Measurements from ENCODE around the gene RELA. TPM values are rescaled to one million over a fixed set of nuclear protein-coding genes. Genes with fewer than 3 reads are reported as not detected.
"Not testable (repeated sequence)": the region's sequence is repeated elsewhere in the genome, so short reads cannot be mapped to it uniquely, and the experiment has no call there.

The RELA gene
- total RNA-seq, 1 donor from 2014 or later: 50.3 TPM

- peak; percentile 32 for ATAC-seq
Measured at GRCh38 chr11:65663639-65664200, 1.0 kb upstream of the RELA start.

- peak; percentile 38 for ATAC-seq
Measured at GRCh38 chr11:65662247-65662798, 393 bp downstream of the RELA start.

GRCh38 chr11:65661599-65662246, 993 bp downstream of the RELA start:
- ATAC-seq: peak; percentile 2

GRCh38 chr11:65660908-65661307, 1.8 kb downstream of the RELA start:
- ATAC-seq: not testable (repeated sequence)

GRCh38 chr11:65660038-65660437, 2.7 kb downstream of the RELA start:
- no peak for ATAC-seq

GRCh38 chr11:65658174-65659021, 4.3 kb downstream of the RELA start:
- no peak for ATAC-seq

GRCh38 chr11:65657426-65657825, 5.3 kb downstream of the RELA start:
- ATAC-seq: no peak

GRCh38 chr11:65655570-65656332, 7.0 kb downstream of the RELA start:
- no peak for ATAC-seq

GRCh38 chr11:65654375-65655349, 8.1 kb downstream of the RELA start:
- ATAC-seq: no peak

GRCh38 chr11:65653229-65654225, 9.2 kb downstream of the RELA start:
- ATAC-seq: no peak

GRCh38 chr11:65652511-65653228, 10.0 kb downstream of the RELA start:
- peak; percentile 81 for ATAC-seq

GRCh38 chr11:65651589-65652510, 10.9 kb downstream of the RELA start:
- peak; percentile 61 for ATAC-seq

GRCh38 chr11:65651339-65651588, 11.5 kb downstream of the RELA start:
- no peak for ATAC-seq

GRCh38 chr11:65650547-65651338, 12.0 kb downstream of the RELA start:
- ATAC-seq: peak; percentile 45

- no peak for ATAC-seq
Measured at GRCh38 chr11:65649656-65650546, 12.8 kb downstream of the RELA start.

GRCh38 chr11:65648997-65649493, 13.7 kb downstream of the RELA start:
- ATAC-seq: no peak

Measured in esophagus mucosa (tissue), 1 donor.